SU-DHL-6 (cell line): Measurements from ENCODE around the gene PREX1.

ENCODE experiments used
- H2AFZ ChIP-seq: fragments of 200-600 bp; sonication (generic); 2 replicates; pipeline ENCODE4 v1.6.1; 2014; ENCODE audit warnings: low read depth, mild to moderate bottlenecking, moderate library complexity, mixed read lengths, antibody characterized with exemption, low read length; ENCODE audit not compliant: severe bottlenecking
- H3F3A ChIP-seq: fragments of 200-600 bp; shearing (Covaris generic); 2 replicates; pipeline ENCODE4 v1.6.0; 2016; ENCODE audit warnings: antibody characterized with exemption, mild to moderate bottlenecking; ENCODE audit not compliant: insufficient read depth
- H3K27ac ChIP-seq: fragments of 200-600 bp; sonication (generic); 2 replicates; pipeline ENCODE4 v1.5.1; 2016; ENCODE audit warnings: low read depth, mild to moderate bottlenecking, low read length, moderate library complexity, mixed read lengths
- H3K27me3 ChIP-seq: fragments of 200-600 bp; sonication (generic), shearing (Covaris generic); 2 replicates; pipeline ENCODE4 v1.6.0; 2014; ENCODE audit warnings: mild to moderate bottlenecking, low read length
- H3K36me3 ChIP-seq: fragments of 200-600 bp; sonication (generic); 2 replicates; pipeline ENCODE4 v1.6.1; 2014; ENCODE audit warnings: mild to moderate bottlenecking, low read length, mixed read lengths
- H3K4me2 ChIP-seq: fragments of 300-600, 200-600 bp; shearing (Covaris generic), sonication (generic); 2 replicates; pipeline ENCODE4 v1.6.0; 2014; ENCODE audit warnings: low read length, low read depth, mild to moderate bottlenecking; ENCODE audit not compliant: poor library complexity, severe bottlenecking
- H3K4me3 ChIP-seq: fragments of 200-600 bp; sonication (generic); 2 replicates; pipeline ENCODE4 v1.5.1; 2014; ENCODE audit warnings: antibody characterized with exemption, low read length, mild to moderate bottlenecking, mixed read lengths; ENCODE audit not compliant: insufficient read depth, poor library complexity, severe bottlenecking
- H3K79me2 ChIP-seq: fragments of 200-600 bp; sonication (generic); 2 replicates; pipeline ENCODE4 v1.6.1; 2014; ENCODE audit warnings: mild to moderate bottlenecking, low read length, moderate library complexity; ENCODE audit not compliant: insufficient read depth
- H3K9ac ChIP-seq: fragments of 200-600 bp; sonication (generic); 2 replicates; pipeline ENCODE4 v1.7.0; 2014; ENCODE audit warnings: mild to moderate bottlenecking, low read length
- H3K9me2 ChIP-seq: fragments of 200-600 bp; sonication (generic); replicated peaks from 2 replicates; pipeline ENCODE4 v1.6.1; 2014; ENCODE audit warnings: low read length; ENCODE audit not compliant: insufficient read depth
- H3K9me3 ChIP-seq: fragments of 200-600 bp; sonication (generic); 2 replicates; pipeline ENCODE4 v1.6.1; 2014; ENCODE audit warnings: low read length, mixed read lengths; ENCODE audit not compliant: insufficient read depth
- H4K20me1 ChIP-seq: fragments of 200-600 bp; sonication (generic); 2 replicates; pipeline ENCODE4 v1.6.1; 2014; ENCODE audit warnings: low read depth, mild to moderate bottlenecking, antibody characterized with exemption, low read length, moderate library complexity, mixed read lengths
- CTCF ChIP-seq: fragments of 200-600 bp; sonication (generic); IDR thresholded peaks from one replicate; pipeline ENCODE4 v1.5.1; 2017; ENCODE audit warnings: antibody characterized with exemption, mild to moderate bottlenecking, low read length, moderate library complexity; ENCODE audit not compliant: insufficient read depth, poor library complexity, severe bottlenecking
- EZH2phosphoT487 ChIP-seq: fragments of 200-600 bp; sonication (generic), shearing (Covaris generic); conservative IDR thresholded peaks from 2 replicates; pipeline ENCODE4 v1.6.1; 2018; ENCODE audit warnings: mild to moderate bottlenecking, antibody characterized with exemption, low read length, moderate library complexity, mixed read lengths

The PREX1 gene

GRCh38 chr20:48706116-48706656 is 121.6 kb downstream of the PREX1 start:
- TF ChIP-seq CTCF: no peak
- Histone ChIP-seq H3K9me3 (no peaks in the 10 kb centered on the region), H3K9ac (no peak overlapping the region), H3F3A (no peaks in the 10 kb centered on the region), H3K4me2 (no peak overlapping the region), H3K79me2 (no peaks in the 10 kb centered on the region), H3K36me3 (no peaks in the 10 kb centered on the region), H3K27ac (no peak overlapping the region), H3K9me2 (no peaks in the 10 kb centered on the region), H3K27me3 (no peaks in the 10 kb centered on the region), H2AFZ (no peak overlapping the region), H4K20me1 (no peaks in the 10 kb centered on the region), H3K4me3 (no peak overlapping the region)

GRCh38 chr20:48705240-48706115 is 122.3 kb downstream of the PREX1 start:
- no peaks in the 10 kb centered on the region for H3K79me2 ChIP-seq
- no peaks in the 10 kb centered on the region for H3K36me3 ChIP-seq
- H3K27ac ChIP-seq: no peak overlapping the region
- no peaks in the 10 kb centered on the region for H3K9me3 ChIP-seq
- no peak overlapping the region for H3K4me2 ChIP-seq
- H2AFZ ChIP-seq: no peak overlapping the region
- no peaks in the 10 kb centered on the region for H3K27me3 ChIP-seq
- TF ChIP-seq EZH2phosphoT487 (no peak), CTCF (no peak)
- no peak overlapping the region for H3K9ac ChIP-seq
- no peaks in the 10 kb centered on the region for H4K20me1 ChIP-seq
- H3K9me2 ChIP-seq: no peaks in the 10 kb centered on the region
- no peaks in the 10 kb centered on the region for H3F3A ChIP-seq
- H3K4me3 ChIP-seq: no peak overlapping the region

GRCh38 chr20:48704761-48705160 is 123.0 kb downstream of the PREX1 start:
- H3K27ac ChIP-seq: no peak overlapping the region
- no peak overlapping the region for H3K4me2 ChIP-seq
- TF ChIP-seq CTCF (no peak), EZH2phosphoT487 (no peak)
- no peaks in the 10 kb centered on the region for H4K20me1 ChIP-seq
- H3K79me2 ChIP-seq: no peaks in the 10 kb centered on the region
- H3K9me2 ChIP-seq: no peaks in the 10 kb centered on the region
- H3K9me3 ChIP-seq: no peaks in the 10 kb centered on the region
- no peak overlapping the region for H3K4me3 ChIP-seq
- H3K27me3 ChIP-seq: no peaks in the 10 kb centered on the region
- H3F3A ChIP-seq: no peaks in the 10 kb centered on the region
- no peak overlapping the region for H2AFZ ChIP-seq
- no peak overlapping the region for H3K9ac ChIP-seq
- H3K36me3 ChIP-seq: no peaks in the 10 kb centered on the region
